Measurements from ENCODE around the gene SERPINA3.

GRCh38 chr14:94646066-94646465 is 33.9 kb downstream of the SERPINA3 start:
- TF ChIP-seq CTCF (IDR thresholded peaks at IDR 0.05): no peak
- no peak for TF ChIP-seq POLR2A (IDR thresholded peaks at IDR 0.05)
- TF ChIP-seq EP300 (IDR thresholded peaks at IDR 0.05): no peak
- no peak for TF ChIP-seq POLR2AphosphoS5 (IDR thresholded peaks at IDR 0.05)

All from sigmoid colon (tissue), 4 donors.